Stimulated activated naive CD4-positive, alpha-beta T cell (primary cell): ENCODE measurements around the gene ZP1.

Source experiments
- DNase-seq, 6 experiments: peaks; one replicate each; lab custom pipeline; 2025; lab: John Stamatoyannopoulos, UW

ZP1 gene

GRCh38 chr11:60859616-60860250 lies 7.6 kb upstream of the ZP1 start:
- DNase-seq: no peak

GRCh38 chr11:60860943-60861342 lies 6.4 kb upstream of the ZP1 start:
- DNase-seq: no peak

- DNase-seq: no peak
Observed at GRCh38 chr11:60862171-60862570, 5.2 kb upstream of the ZP1 start.

- DNase-seq: no peak
Observed at GRCh38 chr11:60863550-60864521, 3.5 kb upstream of the ZP1 start.

- no peak for DNase-seq
Observed at GRCh38 chr11:60864856-60865513, 2.4 kb upstream of the ZP1 start.

GRCh38 chr11:60867871-60868681 lies 734 bp downstream of the ZP1 start:
- DNase-seq: no peak

- DNase-seq: no peak
Observed at GRCh38 chr11:60868682-60869450, 1.5 kb downstream of the ZP1 start.

- no peak for DNase-seq
Observed at GRCh38 chr11:60869451-60869825, 2.1 kb downstream of the ZP1 start.

GRCh38 chr11:60870276-60870675 lies 2.9 kb downstream of the ZP1 start:
- DNase-seq: no peak

- no peak for DNase-seq
Observed at GRCh38 chr11:60870733-60871377, 3.5 kb downstream of the ZP1 start.

GRCh38 chr11:60871378-60872061 lies 4.2 kb downstream of the ZP1 start:
- no peak for DNase-seq

GRCh38 chr11:60872124-60872960 lies 5.0 kb downstream of the ZP1 start:
- no peak for DNase-seq

GRCh38 chr11:60872961-60873524 lies 5.7 kb downstream of the ZP1 start:
- DNase-seq: peak in 2 of 6 experiments; percentile 19 to 29

GRCh38 chr11:60873533-60873932 lies 6.2 kb downstream of the ZP1 start:
- DNase-seq: no peak

GRCh38 chr11:60874421-60875365 lies 7.4 kb downstream of the ZP1 start:
- no peak for DNase-seq

GRCh38 chr11:60875366-60876167 lies 8.2 kb downstream of the ZP1 start:
- no peak for DNase-seq

GRCh38 chr11:60876168-60876485 lies 8.8 kb downstream of the ZP1 start:
- DNase-seq: no peak
